Skin of body (tissue), 2 donors: ENCODE data around the gene SLC12A4. TPM values are rescaled to one million over a fixed set of nuclear protein-coding genes. Genes with fewer than 3 reads are reported as not detected.
"Not testable (repeated sequence)": the region's sequence is repeated elsewhere in the genome, so short reads cannot be mapped to it uniquely, and the experiment has no call there.

Experiments used
- DNase-seq: peaks from one replicate; lab custom pipeline; 2025; lab: John Stamatoyannopoulos, UW
- total RNA-seq: library from RNA; depleted of rRNA; stranded (reverse); fragments of >200 nt; gene quantifications from one replicate; pipeline ENCODE4 v1.2.3, GENCODE V29; 2014

SLC12A4 gene
- total RNA-seq, 1 donor from 2014 or later, result 38.1 TPM

DNA sequence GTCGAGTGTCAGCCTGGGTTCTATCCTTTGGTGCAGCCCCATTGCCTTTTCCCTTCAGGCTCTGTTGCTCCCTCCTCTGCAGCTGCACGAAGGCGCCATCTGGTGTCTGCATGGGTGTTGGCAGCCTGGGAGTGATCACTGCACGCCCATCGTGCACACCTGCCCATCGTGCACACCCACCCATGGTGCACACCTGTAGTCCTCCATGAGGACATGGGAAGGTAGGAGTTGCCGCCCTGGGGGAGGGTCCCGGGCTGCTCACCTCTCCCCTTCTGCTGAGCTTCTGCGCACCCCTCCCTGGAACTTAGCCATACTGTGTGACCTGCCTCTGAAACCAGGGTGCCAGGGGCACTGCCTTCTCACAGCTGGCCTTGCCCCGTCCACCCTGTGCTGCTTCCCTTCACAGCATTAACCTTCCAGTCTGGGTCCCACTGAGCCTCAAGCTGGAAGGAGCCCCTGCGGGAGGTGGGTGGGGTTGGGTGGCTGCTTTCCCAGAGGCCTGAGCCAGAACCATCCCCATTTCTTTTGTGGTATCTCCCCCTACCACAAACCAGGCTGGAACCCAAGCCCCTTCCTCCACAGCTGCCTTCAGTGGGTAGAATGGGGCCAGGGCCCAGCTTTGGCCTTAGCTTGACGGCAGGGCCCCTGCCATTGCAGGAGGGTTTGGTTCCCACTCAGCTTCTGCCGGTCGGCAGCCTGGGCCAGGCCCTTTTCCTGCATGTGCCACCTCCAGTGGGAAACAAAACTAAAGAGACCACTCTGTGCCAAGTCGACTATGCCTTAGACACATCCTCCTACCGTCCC, 39.7 kb downstream of the SLC12A4 start:
- no peak for DNase-seq

GRCh38 chr16:67928147-67928546, 40.3 kb downstream of the SLC12A4 start:
- DNase-seq, result no peak

GRCh38 chr16:67927131-67927941, 41.1 kb downstream of the SLC12A4 start:
- DNase-seq, result no peak

GRCh38 chr16:67926181-67926750, 42.2 kb downstream of the SLC12A4 start:
- DNase-seq, result no peak

GRCh38 chr16:67924140-67924906, 44.1 kb downstream of the SLC12A4 start:
- DNase-seq, result no peak

DNA sequence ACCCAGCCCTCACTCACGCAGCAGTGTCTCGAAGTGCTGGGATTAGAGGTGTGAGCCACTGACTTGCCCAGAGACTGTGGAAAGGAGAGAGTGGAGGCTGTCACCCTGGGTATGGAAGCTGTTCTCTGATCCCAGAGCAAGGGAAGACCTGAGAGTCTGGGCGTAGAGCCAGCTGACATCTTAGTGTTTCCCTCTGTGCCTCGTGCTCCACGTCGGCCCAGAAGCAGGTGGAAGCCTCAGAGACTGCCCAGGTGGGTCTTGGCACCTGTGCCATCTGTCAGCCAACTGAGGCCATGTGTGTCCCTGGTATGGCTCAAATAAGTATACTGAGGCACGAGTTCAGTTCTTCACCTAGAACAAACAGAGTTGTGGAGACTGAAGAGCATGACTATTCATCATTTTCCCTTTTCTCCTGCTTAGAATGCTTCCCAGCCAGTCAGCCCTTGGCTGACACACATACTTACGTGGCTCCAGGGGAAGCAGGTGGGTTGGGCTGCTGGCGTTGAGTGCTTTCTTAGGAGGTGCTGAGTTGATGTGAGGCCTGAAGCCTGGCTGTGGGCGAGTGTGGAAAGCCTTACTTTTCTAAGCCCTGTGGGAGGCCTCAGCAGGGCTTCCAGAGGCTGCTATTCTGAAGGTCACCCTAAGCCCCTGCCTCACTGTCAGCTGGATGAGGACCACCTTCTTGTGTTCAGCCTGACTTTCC, 44.9 kb downstream of the SLC12A4 start:
- DNase-seq, result no peak

DNA sequence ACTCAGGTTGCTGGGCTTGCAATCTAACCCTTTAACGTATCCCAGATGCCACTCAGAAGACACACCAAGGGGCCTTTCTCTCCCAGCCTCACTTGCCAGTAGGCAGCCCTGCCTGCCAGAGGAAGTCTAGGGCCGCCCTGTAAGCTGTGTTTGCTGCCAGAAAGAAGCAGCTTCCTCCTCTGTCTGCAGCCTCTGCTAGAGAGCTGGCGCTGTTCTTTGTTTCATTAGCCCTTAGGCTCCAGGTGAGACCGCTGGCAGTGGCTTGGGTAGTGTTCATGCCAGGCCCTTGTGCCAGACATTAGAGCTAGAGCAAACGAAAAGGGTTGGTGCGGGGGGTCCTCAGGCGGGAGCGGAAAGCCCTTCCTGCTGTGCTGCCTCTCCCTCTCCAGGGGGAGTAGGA, 45.7 kb downstream of the SLC12A4 start:
- no peak for DNase-seq

DNA sequence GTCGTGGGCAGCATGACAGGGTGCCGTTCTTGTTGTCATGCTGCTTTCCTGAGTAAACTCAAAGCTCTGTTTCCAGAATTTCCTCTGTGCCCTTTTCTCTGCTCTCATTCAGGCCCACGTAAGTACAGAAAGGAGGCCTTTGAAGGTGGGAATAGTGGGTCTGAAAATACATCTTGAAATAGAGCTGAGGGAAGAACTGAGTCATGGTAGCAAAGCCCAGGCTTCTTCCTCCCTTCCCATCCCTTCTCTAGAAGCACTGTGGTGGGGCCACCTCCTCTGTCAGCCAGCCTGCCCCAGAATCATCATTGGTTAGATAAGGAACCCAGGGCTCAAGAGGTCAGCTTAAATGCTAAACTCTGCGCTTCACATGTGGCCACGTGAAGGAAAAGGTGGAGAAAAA, 46.2 kb downstream of the SLC12A4 start:
- DNase-seq, result no peak

DNA sequence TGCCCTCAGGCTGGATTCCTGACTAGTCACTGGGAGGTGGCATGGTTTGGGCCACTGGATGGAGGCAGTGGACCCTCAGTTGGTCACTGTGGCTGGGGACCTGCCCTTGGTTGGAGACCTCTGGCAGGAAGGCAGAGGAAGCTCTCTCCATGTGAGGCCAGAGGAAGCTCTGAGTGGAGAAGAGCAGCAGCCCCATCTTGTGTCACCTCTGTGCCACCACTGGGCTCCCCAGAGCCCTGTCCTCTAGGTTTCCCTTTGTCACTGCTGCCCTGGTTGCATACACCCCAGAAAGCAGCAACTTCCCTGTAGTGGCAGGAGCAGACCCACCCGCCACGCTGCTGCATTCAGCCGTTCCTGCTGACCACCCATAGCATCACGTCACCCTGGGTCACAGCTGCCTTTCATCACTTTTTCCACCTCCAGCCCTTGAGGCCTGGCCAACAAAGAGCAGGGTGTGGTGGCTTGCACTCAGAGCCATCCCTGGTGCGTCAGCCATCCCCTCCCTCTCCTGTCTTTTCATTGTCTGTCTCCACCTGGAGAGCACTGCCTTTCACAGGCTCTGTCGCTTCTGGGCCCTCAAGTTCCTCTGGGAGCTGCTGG, 48.7 kb downstream of the SLC12A4 start:
- no peak for DNase-seq

DNA sequence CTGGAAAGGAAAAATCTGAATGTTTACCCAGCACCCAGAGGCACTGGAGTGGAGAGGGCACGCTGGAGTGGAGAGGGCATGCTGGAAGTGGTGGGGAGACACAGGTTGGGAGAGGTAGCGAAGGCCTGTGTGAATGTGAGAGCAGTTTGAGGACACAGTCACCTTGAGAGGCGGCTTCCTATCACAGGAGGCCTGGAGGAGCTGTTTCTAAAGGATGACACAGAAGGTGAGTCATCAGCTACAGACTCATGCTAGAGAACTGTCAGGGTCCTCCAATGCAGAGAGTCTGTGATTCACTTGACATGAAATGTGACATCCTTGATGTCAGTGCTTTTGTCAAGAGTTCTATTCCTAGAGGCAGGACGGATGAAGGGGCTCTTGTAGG, 50.6 kb downstream of the SLC12A4 start:
- DNase-seq, result no peak

DNA sequence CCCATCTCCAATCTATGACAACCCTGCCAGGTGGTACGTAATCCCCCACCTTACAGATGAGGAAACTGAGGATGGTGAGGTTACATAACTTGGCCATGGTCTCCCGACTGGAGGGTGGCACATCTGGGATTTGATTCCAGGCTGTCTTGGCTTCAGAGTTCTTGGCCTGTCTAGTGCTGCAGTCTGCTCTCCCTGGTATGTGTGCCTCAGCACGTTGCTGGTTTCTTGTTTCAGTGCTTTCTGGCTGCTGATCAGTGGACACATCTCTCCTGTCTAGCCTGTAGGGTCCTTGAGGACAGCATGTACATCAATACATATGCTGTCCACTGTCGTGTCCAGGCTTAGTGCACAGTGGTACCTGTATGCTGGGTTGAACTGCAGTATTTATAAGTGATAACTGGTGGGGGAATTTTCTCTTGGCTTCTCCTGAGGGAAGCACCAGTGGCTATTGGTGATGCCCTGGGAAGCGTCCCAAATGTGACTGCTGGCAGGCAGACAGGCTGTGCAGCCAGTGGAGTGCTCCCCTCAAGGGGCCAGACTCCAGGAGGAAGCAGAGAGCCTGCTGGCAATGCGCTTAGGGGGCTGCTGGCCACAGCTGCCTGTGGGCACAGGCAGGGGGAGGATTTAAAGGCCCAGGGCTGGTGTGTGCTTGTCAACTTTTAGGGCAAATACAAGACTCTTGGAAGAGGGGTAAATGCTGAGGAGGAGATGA, 51.1 kb downstream of the SLC12A4 start:
- DNase-seq, result no peak

DNA sequence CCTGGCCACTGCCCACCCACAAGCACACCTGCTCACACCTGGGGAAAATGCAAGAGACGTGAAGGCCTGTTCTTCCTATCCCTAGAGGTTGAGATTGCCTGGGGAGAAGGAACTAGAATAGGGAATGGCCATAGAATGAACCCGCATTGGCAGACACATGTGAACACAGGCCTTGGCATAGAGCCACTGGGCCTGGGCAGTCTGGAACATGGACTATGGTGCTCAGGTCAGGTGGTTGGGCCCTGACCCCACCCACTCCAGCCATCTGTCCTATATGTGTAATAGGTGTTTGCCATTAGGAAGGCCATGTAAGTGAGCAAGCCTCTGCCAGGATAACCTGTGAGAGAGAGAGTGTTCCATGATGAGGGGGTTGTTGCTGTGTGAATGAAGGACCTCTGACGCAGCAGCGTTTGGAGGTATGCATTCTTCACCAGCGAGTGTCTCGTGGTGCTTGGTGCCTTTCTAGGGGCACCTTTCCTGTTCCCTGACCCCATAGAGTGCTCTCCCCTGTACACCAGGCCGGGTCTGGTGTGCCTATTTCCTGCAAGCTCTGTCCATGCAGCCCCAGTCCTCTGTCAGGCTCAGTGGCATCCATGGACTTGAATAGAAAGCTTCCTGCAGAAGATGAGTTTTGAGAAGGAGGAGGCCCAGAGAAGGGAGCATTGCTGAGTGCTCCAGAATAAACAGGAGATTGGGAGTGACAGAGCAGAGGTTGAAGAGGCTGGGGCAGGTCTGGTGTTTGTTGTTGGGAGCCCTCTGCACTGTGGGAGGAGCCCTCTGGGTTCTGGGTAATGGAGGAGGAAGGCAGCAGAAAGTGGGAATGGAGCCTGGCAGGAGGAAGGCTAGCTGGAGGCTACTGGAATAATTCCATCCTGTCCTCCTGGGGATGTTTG, 52.4 kb downstream of the SLC12A4 start:
- no peak for DNase-seq

- DNase-seq, result not testable (repeated sequence)
Observed at GRCh38 chr16:67915496-67915769, 53.0 kb downstream of the SLC12A4 start.

- DNase-seq, result no peak
Observed at GRCh38 chr16:67914758-67915495, 53.5 kb downstream of the SLC12A4 start.

GRCh38 chr16:67910158-67910557, 58.3 kb downstream of the SLC12A4 start:
- peak; percentile 11 for DNase-seq

- no peak for DNase-seq
Observed at GRCh38 chr16:67909056-67909742, 59.2 kb downstream of the SLC12A4 start.

- DNase-seq, result no peak
Observed at GRCh38 chr16:67907397-67908180, 60.8 kb downstream of the SLC12A4 start.
